Liver (tissue), 9 donors: ENCODE results near the gene EIF4B. TPM values are rescaled to one million over a fixed set of nuclear protein-coding genes. Genes with fewer than 3 reads are reported as not detected.

Experiments
- DNase-seq: peaks from one replicate; pipeline ENCODE4 v3.0.0-alpha.2; 2017; ENCODE audit warnings: low spot score
- H3K27ac ChIP-seq, 2 donors: one replicate each; pipeline ENCODE4 v1.7.0; 2013; ENCODE audit warnings: inconsistent platforms in 2 of 2, low read length in 2 of 2, control low read depth in 1 of 2, low read depth in 1 of 2, mild to moderate bottlenecking in 1 of 2
- H3K27me3 ChIP-seq, 4 donors: one replicate each; pipeline versions ENCODE4 v1.6.1 to v1.7.0; 2013; ENCODE audit warnings: low read length in 3 of 4, inconsistent platforms in 1 of 4, mild to moderate bottlenecking in 1 of 4, moderate library complexity in 1 of 4; ENCODE audit not compliant: control insufficient read depth in 4 of 4, insufficient read depth in 4 of 4
- H3K36me3 ChIP-seq, 4 donors: one replicate each; pipeline versions ENCODE4 v1.6.1 to v1.7.0; 2013; ENCODE audit warnings: low read length in 3 of 4, mild to moderate bottlenecking in 3 of 4, low read depth in 1 of 4, moderate library complexity in 1 of 4; ENCODE audit not compliant: control insufficient read depth in 4 of 4, insufficient read depth in 3 of 4
- H3K4me1 ChIP-seq, 4 donors: one replicate each; pipeline versions ENCODE4 v1.6.1 to v1.7.0; 2013; ENCODE audit warnings: low read length in 3 of 4, mild to moderate bottlenecking in 3 of 4, moderate library complexity in 1 of 4; ENCODE audit not compliant: control insufficient read depth in 4 of 4, insufficient read depth in 4 of 4
- H3K4me3 ChIP-seq, 3 donors: one replicate each; pipeline versions ENCODE4 v1.6.1 to v1.7.0; 2013; ENCODE audit warnings: low read length in 3 of 3, control low read depth in 1 of 3, low read depth in 1 of 3, mild to moderate bottlenecking in 1 of 3
- H3K9ac ChIP-seq, 2 donors: one replicate each; pipeline ENCODE4 v1.7.0; 2013; ENCODE audit warnings: low read length in 2 of 2, mild to moderate bottlenecking in 2 of 2, moderate library complexity in 2 of 2, control low read depth in 1 of 2, low read depth in 1 of 2
- H3K9me3 ChIP-seq, 4 donors: one replicate each; pipeline versions ENCODE4 v1.6.1 to v1.7.0; 2013; ENCODE audit warnings: low read length in 3 of 4; ENCODE audit not compliant: control insufficient read depth in 4 of 4
- EGR1 ChIP-seq, 2 donors: IDR thresholded peaks; 2 replicates each; pipeline ENCODE4 v1.6.1; 2016 to 2018; ENCODE audit warnings: antibody characterized with exemption in 2 of 2, low read depth in 2 of 2
- FOXA1 ChIP-seq: IDR thresholded peaks from 2 replicates; pipeline ENCODE4 v1.6.1; 2016; ENCODE audit warnings: antibody characterized with exemption
- FOXA2 ChIP-seq: IDR thresholded peaks from 2 replicates; pipeline ENCODE4 v1.6.1; 2016; ENCODE audit warnings: antibody characterized with exemption
- GABPA ChIP-seq, 2 donors: IDR thresholded peaks in 1 of 2; conservative IDR thresholded peaks in 1 of 2; 2 replicates each; pipeline ENCODE4 v1.6.1; 2016; ENCODE audit warnings: antibody characterized with exemption in 2 of 2, mild to moderate bottlenecking in 1 of 2, moderate library complexity in 1 of 2
- HNF4A ChIP-seq, 2 donors: conservative IDR thresholded peaks; 2 replicates each; pipeline ENCODE4 v1.6.1; 2016; ENCODE audit warnings: antibody characterized with exemption in 2 of 2, mild to moderate bottlenecking in 2 of 2
- HNF4G ChIP-seq: IDR thresholded peaks from 2 replicates; pipeline ENCODE4 v1.6.1; 2016; ENCODE audit warnings: antibody characterized with exemption
- JUND ChIP-seq, 2 donors: IDR thresholded peaks; 2 replicates each; pipeline ENCODE4 v1.6.1; 2016; ENCODE audit warnings: antibody characterized with exemption in 2 of 2
- NR2F2 ChIP-seq: IDR thresholded peaks from 2 replicates; pipeline ENCODE4 v1.6.1; 2016; ENCODE audit warnings: antibody characterized with exemption
- RAD21 ChIP-seq, 2 donors: IDR thresholded peaks; 2 replicates each; pipeline ENCODE4 v1.6.1; 2016; ENCODE audit warnings: antibody characterized with exemption in 2 of 2, mild to moderate bottlenecking in 2 of 2
- RXRA ChIP-seq, 2 donors: IDR thresholded peaks; 2 replicates each; pipeline ENCODE4 v1.6.1; 2017 to 2018; ENCODE audit warnings: antibody characterized with exemption in 2 of 2, mild to moderate bottlenecking in 1 of 2
- SP1 ChIP-seq: IDR thresholded peaks from 2 replicates; pipeline ENCODE4 v1.6.1; 2018; ENCODE audit warnings: antibody characterized with exemption, mild to moderate bottlenecking
- TAF1 ChIP-seq: conservative IDR thresholded peaks from 2 replicates; pipeline ENCODE4 v1.6.1; 2016; ENCODE audit warnings: antibody characterized with exemption, mild to moderate bottlenecking
- YY1 ChIP-seq: IDR thresholded peaks from 2 replicates; pipeline ENCODE4 v1.6.1; 2016; ENCODE audit warnings: antibody characterized with exemption, mild to moderate bottlenecking
- WGBS: extraction: QIAGEN DNeasy Blood & Tissue Kit; methylation state at CpG from one replicate; pipeline ENCODE4 v1.1.7; 2013; 5-methylcytosine and 5-hydroxymethylcytosine counted together
- polyA plus RNA-seq, 2 donors: library from polyadenylated mRNA; stranded (reverse) in 1 of 2; unstranded in 1 of 2; fragments of 200-250 nt in 1 of 2; fragments of >200 nt in 1 of 2; fragmentation: Nextera tagmentation in 1 of 2; extraction: Ambion mirVana in 1 of 2; gene quantifications; one replicate each; pipeline versions ENCODE4 v1.2.1 to v1.2.3, GENCODE V29; 2013 to 2015
- total RNA-seq, 2 donors: library from RNA; depleted of rRNA; stranded (reverse); fragments of >200 nt; gene quantifications; one replicate each; pipeline ENCODE4 v1.2.3, GENCODE V29; 2014
- TF ChIP-seq, protein P1 (sequence below): IDR thresholded peaks from 2 replicates; pipeline ENCODE4 v1.6.1; 2016; ENCODE audit warnings: antibody characterized with exemption
- TF ChIP-seq, protein P2 (sequence below): IDR thresholded peaks from 2 replicates; pipeline ENCODE4 v1.6.1; 2016; ENCODE audit warnings: antibody characterized with exemption, mild to moderate bottlenecking
- TF ChIP-seq, protein P3 (sequence below): IDR thresholded peaks from 2 replicates; pipeline ENCODE4 v1.6.1; 2016; ENCODE audit warnings: antibody characterized with exemption
- TF ChIP-seq, protein P4 (sequence below): fragments of 150-350 bp; IDR thresholded peaks from 2 replicates; pipeline ENCODE4 v1.5.1; 2017; ENCODE audit warnings: improper control_type of control experiment, low read depth, low read length; ENCODE audit not compliant: missing input control
- TF ChIP-seq, protein P5 (sequence below): IDR thresholded peaks from 2 replicates; pipeline ENCODE4 v1.6.1; 2016; ENCODE audit warnings: antibody characterized with exemption
- donor health status: healthy.
- donor health status: healthy.
- donor health status: healthy.
- donor health status: healthy.
- donor health status: healthy.

The EIF4B gene
- total and polyA plus RNA-seq, 4 donors = 32.1 to 273 (median 169) TPM

DNA sequence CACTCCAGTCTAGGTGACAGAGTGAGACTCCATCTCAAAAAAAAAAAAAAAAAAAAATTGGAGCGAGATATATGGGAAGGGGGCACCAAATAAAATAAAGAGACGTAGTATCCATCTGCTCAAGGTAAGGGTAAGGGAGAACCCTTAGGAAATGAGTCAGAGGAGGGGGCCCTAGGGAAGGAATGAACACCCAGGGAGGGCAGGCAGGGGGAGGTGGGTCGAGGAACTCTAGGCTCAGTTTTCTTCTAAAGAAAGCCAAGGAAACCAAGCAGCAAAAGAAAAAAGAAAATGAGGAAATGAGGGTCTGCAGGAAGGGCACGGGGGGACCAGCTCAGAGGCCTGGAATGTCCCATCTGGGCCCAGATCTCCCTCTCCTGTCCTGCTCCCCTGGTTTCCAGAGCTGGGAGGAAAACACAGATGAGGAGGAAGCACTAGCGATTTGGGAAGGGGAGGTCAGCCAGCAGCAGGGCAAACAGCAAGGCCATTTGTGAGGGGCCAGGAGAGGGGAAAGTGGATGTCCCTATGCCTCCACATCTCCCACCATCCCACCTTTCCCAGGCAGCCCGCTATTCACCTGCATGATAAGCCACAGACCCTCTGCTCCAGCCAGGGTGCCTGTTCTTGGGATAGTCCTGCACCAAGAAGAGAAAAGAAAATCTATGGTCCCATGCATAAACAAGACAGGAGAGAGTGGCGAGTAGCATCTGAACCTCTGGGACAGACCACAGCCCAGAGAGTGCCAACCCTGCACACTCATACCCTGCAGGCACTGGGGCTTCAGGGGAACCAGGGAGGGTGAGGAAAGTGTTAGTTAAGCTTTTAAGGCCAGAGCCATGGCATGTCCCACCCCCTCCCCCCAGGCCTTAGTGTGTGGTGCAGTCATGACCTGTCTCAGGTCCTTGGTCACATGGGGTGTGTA is 61.1 kb downstream of the EIF4B start:
- Histone ChIP-seq H3K9ac (no peak overlapping the region), H3K9me3 (no peaks in the 10 kb centered on the region), H3K4me3 (no peak overlapping the region), H3K27me3 (no peaks in the 10 kb centered on the region), H3K4me1 (peaks cover 0 to 16% (median 7%) of the 10 kb centered on the region in 4 donors), H3K36me3 (peaks cover 0 to 21% (median 11%) of the 10 kb centered on the region in 4 donors), H3K27ac (no peak overlapping the region)
- TF ChIP-seq, protein P1, sequence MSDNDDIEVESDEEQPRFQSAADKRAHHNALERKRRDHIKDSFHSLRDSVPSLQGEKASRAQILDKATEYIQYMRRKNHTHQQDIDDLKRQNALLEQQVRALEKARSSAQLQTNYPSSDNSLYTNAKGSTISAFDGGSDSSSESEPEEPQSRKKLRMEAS = no peak
- TF ChIP-seq RXRA (IDR thresholded peaks at IDR 0.05) (no peak), FOXA1 (no peak), FOXA2 (no peak), HNF4G (no peak), TAF1 (no peak), GABPA (IDR thresholded peaks at IDR 0.05 in 1 of 2, conservative IDR thresholded peaks at IDR 0.05 in 1 of 2) (no peak), JUND (IDR thresholded peaks at IDR 0.05) (no peak), YY1 (no peak), EGR1 (IDR thresholded peaks at IDR 0.05; ENCODE audit: low read depth in 2 of 2) (no peak), RAD21 (IDR thresholded peaks at IDR 0.05) (no peak), SP1 (no peak), HNF4A (conservative IDR thresholded peaks at IDR 0.05) (no peak), NR2F2 (no peak)
- TF ChIP-seq, protein P2, sequence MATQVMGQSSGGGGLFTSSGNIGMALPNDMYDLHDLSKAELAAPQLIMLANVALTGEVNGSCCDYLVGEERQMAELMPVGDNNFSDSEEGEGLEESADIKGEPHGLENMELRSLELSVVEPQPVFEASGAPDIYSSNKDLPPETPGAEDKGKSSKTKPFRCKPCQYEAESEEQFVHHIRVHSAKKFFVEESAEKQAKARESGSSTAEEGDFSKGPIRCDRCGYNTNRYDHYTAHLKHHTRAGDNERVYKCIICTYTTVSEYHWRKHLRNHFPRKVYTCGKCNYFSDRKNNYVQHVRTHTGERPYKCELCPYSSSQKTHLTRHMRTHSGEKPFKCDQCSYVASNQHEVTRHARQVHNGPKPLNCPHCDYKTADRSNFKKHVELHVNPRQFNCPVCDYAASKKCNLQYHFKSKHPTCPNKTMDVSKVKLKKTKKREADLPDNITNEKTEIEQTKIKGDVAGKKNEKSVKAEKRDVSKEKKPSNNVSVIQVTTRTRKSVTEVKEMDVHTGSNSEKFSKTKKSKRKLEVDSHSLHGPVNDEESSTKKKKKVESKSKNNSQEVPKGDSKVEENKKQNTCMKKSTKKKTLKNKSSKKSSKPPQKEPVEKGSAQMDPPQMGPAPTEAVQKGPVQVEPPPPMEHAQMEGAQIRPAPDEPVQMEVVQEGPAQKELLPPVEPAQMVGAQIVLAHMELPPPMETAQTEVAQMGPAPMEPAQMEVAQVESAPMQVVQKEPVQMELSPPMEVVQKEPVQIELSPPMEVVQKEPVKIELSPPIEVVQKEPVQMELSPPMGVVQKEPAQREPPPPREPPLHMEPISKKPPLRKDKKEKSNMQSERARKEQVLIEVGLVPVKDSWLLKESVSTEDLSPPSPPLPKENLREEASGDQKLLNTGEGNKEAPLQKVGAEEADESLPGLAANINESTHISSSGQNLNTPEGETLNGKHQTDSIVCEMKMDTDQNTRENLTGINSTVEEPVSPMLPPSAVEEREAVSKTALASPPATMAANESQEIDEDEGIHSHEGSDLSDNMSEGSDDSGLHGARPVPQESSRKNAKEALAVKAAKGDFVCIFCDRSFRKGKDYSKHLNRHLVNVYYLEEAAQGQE = no peak
- TF ChIP-seq, protein P3, sequence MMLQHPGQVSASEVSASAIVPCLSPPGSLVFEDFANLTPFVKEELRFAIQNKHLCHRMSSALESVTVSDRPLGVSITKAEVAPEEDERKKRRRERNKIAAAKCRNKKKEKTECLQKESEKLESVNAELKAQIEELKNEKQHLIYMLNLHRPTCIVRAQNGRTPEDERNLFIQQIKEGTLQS = no peak
- TF ChIP-seq, protein P4, sequence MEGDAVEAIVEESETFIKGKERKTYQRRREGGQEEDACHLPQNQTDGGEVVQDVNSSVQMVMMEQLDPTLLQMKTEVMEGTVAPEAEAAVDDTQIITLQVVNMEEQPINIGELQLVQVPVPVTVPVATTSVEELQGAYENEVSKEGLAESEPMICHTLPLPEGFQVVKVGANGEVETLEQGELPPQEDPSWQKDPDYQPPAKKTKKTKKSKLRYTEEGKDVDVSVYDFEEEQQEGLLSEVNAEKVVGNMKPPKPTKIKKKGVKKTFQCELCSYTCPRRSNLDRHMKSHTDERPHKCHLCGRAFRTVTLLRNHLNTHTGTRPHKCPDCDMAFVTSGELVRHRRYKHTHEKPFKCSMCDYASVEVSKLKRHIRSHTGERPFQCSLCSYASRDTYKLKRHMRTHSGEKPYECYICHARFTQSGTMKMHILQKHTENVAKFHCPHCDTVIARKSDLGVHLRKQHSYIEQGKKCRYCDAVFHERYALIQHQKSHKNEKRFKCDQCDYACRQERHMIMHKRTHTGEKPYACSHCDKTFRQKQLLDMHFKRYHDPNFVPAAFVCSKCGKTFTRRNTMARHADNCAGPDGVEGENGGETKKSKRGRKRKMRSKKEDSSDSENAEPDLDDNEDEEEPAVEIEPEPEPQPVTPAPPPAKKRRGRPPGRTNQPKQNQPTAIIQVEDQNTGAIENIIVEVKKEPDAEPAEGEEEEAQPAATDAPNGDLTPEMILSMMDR = no peak
- TF ChIP-seq, protein P5, sequence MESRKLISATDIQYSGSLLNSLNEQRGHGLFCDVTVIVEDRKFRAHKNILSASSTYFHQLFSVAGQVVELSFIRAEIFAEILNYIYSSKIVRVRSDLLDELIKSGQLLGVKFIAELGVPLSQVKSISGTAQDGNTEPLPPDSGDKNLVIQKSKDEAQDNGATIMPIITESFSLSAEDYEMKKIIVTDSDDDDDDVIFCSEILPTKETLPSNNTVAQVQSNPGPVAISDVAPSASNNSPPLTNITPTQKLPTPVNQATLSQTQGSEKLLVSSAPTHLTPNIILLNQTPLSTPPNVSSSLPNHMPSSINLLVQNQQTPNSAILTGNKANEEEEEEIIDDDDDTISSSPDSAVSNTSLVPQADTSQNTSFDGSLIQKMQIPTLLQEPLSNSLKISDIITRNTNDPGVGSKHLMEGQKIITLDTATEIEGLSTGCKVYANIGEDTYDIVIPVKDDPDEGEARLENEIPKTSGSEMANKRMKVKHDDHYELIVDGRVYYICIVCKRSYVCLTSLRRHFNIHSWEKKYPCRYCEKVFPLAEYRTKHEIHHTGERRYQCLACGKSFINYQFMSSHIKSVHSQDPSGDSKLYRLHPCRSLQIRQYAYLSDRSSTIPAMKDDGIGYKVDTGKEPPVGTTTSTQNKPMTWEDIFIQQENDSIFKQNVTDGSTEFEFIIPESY = no peak
- DNase-seq = peak; percentile 23
- 78% methylated on average over 7 of the region's 7 CpGs for WGBS
